CD4-positive, alpha-beta T cell treated with Interferon gamma for 1 hour (primary cell): ENCODE data around the gene ATN1.

Source experiments
- DNase-seq: peaks from one replicate; pipeline ENCODE4 v3.0.0-alpha.2; 2020

The ATN1 gene

DNA sequence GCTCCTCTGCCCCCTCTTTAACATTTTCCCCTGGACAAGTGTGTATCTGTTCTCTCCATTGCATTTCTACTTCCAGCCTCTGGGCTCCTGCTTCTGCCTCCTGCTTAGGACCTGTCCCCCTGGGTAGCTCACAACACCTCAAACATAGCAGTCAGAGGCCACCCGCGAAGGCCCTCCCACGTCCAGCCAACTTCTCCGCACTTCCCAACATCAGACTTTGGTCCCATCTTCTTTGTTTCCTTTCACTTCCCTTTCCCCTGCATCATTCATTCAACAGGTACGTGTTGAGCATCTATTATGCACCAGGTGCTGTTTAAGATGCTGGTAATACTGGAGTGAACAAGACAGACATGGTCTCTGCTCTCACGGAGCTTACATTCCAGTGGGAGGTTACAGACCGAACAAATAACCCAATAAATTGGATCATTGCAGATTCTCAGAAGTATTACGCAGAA, 19.2 kb downstream of the ATN1 start:
- no peak for DNase-seq

DNA sequence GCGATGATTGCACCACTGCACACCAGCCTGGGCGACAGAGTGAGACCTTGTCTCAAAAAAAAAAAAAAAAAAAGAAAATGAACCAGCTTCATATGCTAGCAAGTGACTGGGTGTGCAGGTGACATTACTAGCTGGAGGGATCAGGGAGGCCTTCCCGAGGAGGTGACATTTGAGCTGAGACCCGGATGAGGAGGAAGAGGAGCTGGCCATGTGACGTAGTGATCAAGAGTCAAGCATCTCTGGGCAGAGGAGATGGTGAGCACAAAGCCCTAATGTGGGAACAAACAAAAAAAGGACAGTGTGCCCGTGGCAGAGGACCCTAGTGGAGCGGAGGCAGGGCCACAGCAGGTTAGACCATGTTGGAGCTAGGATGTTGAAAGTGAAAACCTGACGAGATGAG, 19.9 kb downstream of the ATN1 start:
- no peak for DNase-seq

DNA sequence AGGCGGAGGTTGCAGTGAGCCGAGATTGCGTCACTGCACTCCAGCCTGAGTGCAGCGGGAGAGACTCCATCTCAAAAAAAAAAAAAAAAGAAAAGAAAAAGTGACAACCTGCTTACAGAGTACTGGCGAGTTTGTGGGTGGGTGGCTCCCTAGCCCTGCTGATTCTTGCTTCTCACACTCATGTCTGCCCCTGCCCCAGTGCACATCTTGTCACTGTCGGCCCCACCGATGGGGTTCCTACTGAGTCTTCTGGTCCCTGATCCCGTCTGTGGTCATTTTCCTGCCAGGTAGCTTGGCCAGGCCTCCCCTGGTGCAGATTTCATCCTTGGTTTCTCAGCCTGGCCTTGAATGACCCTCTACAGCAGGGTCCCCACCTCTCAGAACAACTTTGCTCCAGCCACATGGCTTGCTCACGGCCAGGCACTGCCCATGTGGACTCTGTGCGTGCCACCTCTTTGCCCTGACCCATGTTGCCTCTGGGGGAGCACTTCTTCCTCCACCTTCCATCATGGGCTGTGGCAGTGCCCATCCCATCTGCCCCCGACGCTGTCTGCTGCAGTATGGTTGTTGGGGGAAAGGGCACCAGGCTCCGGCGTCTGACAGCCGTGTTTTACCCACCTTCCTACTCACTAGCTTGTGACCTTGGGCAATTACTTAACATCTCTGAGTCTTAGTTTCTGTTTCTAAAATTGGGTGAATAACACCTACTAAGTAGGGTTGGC, 21.3 kb downstream of the ATN1 start:
- DNase-seq, result peak; percentile 53

DNA sequence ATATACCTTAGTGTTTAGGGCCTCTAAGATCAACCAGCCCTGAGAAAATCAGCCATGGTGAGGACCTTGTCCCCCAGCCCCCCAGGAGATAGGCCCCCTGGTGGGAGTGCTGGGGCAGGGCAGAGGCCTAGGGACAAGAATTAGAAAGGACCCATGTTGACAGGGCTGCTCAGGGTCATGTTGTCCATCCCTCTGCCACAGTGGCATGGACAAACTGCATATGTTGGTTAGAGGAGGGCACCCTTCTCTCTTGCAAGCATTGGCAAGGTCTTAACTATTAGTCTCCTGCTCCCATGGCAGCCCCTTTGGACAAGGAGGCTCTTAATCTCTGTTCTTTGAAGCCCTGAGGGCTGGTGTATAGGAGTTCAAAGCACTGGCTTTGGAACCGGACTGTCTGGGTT, 22.6 kb downstream of the ATN1 start:
- DNase-seq, result peak; percentile 38

- peak; percentile 79 for DNase-seq
Measured at GRCh38 chr12:6950811-6951540, 23.2 kb downstream of the ATN1 start, which contains the start of gene PTPN6. Gene PTPN6 (plus strand): TSS chr12:6951356. CDS start chr12:6951513, 157 bp downstream.

DNA sequence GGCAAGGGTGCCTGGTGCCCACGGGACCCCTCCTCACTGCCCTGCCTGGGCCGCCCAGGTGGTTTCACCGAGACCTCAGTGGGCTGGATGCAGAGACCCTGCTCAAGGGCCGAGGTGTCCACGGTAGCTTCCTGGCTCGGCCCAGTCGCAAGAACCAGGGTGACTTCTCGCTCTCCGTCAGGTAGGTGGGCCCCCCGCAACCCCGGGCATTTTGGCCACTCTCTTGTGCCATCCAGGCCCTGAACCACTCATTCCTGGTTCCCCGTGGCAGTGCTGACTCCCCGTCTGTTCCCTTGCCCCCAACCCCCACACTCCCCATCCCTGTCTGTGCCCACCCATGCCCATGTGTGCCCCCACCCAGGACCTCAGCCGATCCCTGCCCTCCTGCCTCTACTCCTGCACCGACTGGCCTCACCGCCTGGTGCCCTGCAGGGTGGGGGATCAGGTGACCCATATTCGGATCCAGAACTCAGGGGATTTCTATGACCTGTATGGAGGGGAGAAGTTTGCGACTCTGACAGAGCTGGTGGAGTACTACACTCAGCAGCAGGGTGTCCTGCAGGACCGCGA, 23.9 kb downstream of the ATN1 start:
- no peak for DNase-seq

- no peak for DNase-seq
Measured at GRCh38 chr12:6952121-6952862, 24.5 kb downstream of the ATN1 start.

DNA sequence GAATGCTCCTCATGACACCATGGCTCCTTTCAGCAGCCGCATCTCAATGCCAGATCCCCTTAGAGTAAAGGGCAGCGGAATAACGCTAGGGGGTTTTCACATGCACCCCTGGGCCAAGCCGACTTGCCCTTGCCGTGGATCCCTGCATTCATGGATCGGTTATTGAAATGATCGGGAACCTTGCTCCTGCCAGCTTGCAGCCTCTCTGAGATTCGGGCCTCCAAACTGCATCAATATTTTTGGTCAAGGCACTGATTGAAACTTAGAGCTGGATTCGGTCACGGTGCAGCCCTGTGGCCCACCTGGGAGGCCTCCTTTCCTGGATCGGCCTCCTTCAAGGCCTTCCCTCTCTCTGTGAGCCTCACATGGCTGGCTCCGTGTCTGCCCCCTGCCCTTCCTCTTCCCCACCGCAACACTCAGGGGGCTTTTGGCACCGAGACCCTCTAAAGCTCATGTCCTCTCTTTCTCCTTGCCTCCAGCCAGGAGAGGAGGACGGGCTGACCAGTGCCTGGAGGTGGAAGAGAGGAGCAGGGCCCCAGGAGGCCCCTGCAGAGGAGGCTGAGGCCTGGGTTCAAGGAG, 25.2 kb downstream of the ATN1 start:
- no peak for DNase-seq

DNA sequence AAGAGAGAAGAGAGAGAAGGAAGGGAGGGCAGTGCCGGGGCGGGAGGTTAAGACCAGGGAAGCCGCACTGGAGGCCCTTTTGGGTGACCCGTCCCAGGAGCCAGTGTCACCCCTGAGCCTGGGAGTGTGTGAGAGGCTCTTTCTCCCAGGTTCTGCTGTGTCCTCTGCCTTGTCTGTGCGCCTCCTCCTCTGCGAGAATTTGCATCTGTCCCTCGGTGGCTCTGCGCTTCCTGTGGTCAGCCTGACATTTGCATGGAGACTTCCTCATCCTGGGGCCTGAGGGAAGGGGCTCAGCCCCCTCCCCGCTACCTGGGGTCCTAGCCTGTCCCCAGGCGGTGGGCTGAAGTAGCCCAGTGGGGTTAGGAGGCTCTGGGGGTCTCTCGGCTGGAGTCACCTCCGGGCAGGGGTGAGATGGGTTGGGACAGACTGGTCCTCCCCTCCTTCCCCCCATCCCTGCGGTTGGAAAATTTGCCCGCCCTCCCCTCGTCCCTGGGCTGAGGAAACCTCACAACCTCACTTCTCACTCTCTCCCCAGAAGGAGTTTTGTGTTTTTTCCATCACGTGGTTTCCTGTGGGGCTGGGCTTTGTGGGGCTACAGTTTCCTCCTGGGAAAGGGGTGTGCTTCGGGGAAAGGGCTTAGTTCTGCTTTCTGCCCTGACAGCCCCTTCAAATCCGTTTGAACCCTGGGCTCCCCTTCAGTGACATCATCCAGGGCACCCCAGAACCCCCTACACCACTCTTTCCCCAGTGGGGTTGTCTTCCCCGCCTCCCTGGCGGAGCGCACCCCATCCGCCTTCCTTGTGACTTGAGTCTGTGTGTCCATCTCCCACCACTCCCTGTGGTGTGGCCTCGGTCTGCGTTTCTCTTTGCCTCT, 25.9 kb downstream of the ATN1 start:
- DNase-seq, result peak; percentile 84

DNA sequence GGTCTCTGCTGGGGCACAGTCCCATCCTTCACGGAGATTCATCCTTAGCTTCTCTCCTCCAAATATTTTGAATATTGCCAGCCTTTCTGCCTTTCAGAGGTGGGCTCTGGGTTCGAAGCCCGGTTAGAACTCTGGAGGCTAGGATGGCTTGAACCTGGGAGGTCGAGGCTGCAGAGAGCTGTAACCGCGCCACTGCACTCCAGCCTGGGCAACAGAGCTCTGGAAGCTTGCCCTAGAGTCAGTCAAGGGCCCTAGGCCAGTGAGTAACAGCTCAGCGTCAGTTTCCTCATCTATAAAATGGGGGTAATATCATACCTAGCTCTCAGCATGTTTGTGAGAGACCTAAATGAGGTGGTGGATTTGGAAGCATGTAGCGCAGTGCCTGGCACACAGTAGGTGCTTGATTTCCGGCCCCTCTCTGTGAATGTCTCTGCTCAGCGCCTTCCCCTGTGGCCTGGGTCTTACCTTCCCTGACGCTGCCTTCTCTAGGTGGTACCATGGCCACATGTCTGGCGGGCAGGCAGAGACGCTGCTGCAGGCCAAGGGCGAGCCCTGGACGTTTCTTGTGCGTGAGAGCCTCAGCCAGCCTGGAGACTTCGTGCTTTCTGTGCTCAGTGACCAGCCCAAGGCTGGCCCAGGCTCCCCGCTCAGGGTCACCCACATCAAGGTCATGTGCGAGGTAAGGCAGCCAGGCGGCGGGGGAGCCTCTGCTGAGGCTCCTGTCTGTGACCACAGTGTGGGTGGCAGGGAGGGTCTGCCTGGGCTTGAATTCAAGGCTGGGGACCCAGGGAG, 26.8 kb downstream of the ATN1 start:
- DNase-seq, result no peak

DNA sequence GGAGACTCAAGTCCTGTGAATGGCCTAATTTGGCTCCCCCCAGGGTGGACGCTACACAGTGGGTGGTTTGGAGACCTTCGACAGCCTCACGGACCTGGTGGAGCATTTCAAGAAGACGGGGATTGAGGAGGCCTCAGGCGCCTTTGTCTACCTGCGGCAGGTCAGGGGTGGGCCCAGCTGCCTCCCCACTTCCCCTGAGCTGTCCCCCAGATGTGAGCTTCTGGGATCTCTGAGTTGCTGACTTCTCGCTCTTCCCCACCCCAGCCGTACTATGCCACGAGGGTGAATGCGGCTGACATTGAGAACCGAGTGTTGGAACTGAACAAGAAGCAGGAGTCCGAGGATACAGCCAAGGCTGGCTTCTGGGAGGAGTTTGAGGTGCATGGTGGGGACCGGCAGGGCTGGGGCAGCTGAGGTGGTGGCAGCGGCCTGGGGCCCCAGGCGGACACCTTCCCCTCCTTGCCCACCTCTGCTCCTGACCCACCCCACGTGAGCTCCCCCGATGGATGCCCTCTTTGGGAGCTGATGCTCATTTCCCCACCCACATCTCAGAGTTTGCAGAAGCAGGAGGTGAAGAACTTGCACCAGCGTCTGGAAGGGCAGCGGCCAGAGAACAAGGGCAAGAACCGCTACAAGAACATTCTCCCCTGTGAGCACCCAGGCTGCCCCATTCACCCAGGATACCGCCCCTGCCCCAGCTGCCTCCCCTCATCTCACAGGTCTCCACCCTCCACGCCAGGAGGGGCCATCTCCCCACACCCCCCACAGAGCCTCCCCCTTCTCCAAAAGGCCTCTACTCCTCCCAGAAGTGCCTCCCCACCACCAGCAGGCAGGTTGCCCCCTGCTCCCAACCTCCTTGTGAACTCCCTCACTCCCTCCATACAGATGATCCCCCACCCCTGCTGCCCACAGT, 27.6 kb downstream of the ATN1 start:
- no peak for DNase-seq

- peak; percentile 41 for DNase-seq
Measured at GRCh38 chr12:6956021-6956727, 28.4 kb downstream of the ATN1 start.

- peak; percentile 48 for DNase-seq
Measured at GRCh38 chr12:6957151-6957701, 29.5 kb downstream of the ATN1 start.

DNA sequence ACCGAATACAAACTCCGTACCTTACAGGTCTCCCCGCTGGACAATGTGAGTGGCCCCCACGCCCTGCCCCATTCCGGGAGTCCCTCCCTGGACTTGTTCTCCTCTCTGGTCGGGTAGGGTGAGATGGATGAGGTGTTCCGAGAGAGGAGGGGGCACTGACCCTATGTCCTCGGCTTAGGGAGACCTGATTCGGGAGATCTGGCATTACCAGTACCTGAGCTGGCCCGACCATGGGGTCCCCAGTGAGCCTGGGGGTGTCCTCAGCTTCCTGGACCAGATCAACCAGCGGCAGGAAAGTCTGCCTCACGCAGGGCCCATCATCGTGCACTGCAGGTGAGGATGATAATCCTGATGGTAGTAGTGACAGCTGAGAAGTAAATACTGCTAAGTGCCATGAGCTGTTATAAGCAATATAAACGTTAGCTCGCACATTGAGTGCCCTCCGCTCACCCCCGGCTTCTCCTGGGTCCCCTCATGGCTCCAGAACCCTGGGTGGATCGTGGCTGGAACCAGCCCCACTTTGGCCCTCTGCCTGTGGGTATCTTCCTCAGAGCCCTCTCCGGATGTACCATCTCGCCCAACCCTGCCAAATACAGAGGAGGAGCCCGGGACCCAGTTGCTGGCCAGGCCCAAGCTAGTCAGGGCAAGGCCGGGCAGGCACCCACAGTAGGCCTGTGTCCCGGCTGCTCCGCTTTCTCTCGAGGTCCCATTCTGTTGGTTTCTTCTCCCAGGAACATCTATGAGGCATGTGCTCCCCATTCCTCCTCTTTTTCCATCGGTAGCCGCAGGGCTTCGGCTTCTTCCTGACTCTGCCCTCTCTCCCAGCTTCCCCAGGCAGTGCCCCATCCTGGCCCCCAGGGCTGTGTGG, 30.2 kb downstream of the ATN1 start:
- DNase-seq, result no peak

- no peak for DNase-seq
Measured at GRCh38 chr12:6958609-6959057, 30.9 kb downstream of the ATN1 start.

DNA sequence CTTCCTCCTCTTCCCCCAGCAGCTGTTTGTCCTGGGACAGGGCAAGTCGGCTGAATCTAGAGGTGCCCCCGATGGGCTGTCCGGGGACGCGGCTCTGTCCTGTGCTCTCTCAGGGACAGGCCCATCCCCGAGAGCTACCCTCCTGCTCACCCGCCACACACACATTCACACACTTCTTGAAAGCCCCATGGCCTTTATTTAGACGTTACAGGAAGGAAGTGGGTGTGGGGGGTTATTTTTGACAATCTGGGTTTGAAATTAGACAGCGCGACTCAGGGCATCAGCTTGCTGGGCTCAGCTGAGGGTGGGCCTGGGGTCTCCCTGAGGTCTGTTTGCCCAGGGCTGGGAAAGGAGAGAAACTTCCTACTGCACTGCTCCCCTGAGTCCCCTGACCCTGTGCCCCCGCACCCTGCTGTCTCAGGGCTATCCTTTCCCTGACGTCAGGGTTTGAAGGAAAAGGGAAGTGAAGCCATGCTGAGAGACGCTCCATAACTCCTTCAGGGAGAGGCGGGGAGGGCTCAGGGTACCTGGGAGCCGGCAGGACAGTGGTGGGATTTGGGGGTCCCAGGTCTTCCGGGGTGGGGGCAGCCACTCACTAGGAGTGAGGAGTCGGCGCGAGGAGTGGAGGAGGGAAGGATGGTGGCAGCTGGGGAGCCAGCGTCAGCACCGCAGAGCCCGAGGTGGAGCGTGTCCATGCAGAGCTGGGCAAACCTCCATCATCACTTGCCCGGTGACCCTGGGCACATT, 31.5 kb downstream of the ATN1 start:
- DNase-seq, result peak; percentile 83
